KOPT-K1 (cell line): ENCODE data around the gene CNNM2.

Experiments used
- H3K27ac ChIP-seq: fragments of 200-600 bp; sonication (generic); 2 replicates; pipeline ENCODE4 v1.5.1; 2016; ENCODE audit warnings: antibody characterized with exemption, mild to moderate bottlenecking, low read depth, low read length; ENCODE audit not compliant: poor library complexity, severe bottlenecking
- H3K36me3 ChIP-seq: fragments of 200-600 bp; sonication (generic); 2 replicates; pipeline ENCODE4 v1.5.1; 2017; ENCODE audit warnings: antibody characterized with exemption, mild to moderate bottlenecking, low read length, moderate library complexity; ENCODE audit not compliant: insufficient read depth
- H3K9me3 ChIP-seq: fragments of 200-600 bp; sonication (generic); 2 replicates; pipeline ENCODE4 v1.5.1; 2017; ENCODE audit warnings: antibody characterized with exemption, low read length, mild to moderate bottlenecking; ENCODE audit not compliant: insufficient read depth, poor library complexity, severe bottlenecking

The CNNM2 gene

GRCh38 chr10:103019425-103019824, 101.3 kb downstream of the CNNM2 start:
- H3K9me3 ChIP-seq: no peaks in the 10 kb centered on the region

GRCh38 chr10:103021150-103021899, 103.2 kb downstream of the CNNM2 start:
- no peaks in the 10 kb centered on the region for H3K36me3 ChIP-seq
- no peak overlapping the region for H3K27ac ChIP-seq
- no peaks in the 10 kb centered on the region for H3K9me3 ChIP-seq

More at GRCh38 chr10:103019425-103019824, 101.3 kb downstream of the CNNM2 start:
- Histone ChIP-seq H3K27ac (no peak overlapping the region), H3K36me3 (no peaks in the 10 kb centered on the region)

GRCh38 chr10:103021900-103022293, 103.8 kb downstream of the CNNM2 start:
- Histone ChIP-seq H3K27ac (no peak overlapping the region), H3K9me3 (no peaks in the 10 kb centered on the region), H3K36me3 (no peaks in the 10 kb centered on the region)

- Histone ChIP-seq H3K9me3 (no peaks in the 10 kb centered on the region), H3K36me3 (no peaks in the 10 kb centered on the region), H3K27ac (no peak overlapping the region)
Observed at GRCh38 chr10:103025696-103026095, 107.6 kb downstream of the CNNM2 start.

- Histone ChIP-seq H3K27ac (no peak overlapping the region), H3K9me3 (no peaks in the 10 kb centered on the region), H3K36me3 (no peaks in the 10 kb centered on the region)
Observed at GRCh38 chr10:103038570-103038969, 120.5 kb downstream of the CNNM2 start.

- H3K27ac ChIP-seq: no peak overlapping the region
Observed at GRCh38 chr10:103040418-103040817, 122.3 kb downstream of the CNNM2 start.

GRCh38 chr10:103041391-103041790, 123.3 kb downstream of the CNNM2 start:
- no peak overlapping the region for H3K27ac ChIP-seq
- H3K9me3 ChIP-seq: no peaks in the 10 kb centered on the region
- no peaks in the 10 kb centered on the region for H3K36me3 ChIP-seq

More at GRCh38 chr10:103040418-103040817, 122.3 kb downstream of the CNNM2 start:
- Histone ChIP-seq H3K36me3 (no peaks in the 10 kb centered on the region), H3K9me3 (no peaks in the 10 kb centered on the region)

- Histone ChIP-seq H3K9me3 (no peaks in the 10 kb centered on the region), H3K27ac (no peak overlapping the region), H3K36me3 (no peaks in the 10 kb centered on the region)
Observed at GRCh38 chr10:103042129-103042528, 124.0 kb downstream of the CNNM2 start.

- Histone ChIP-seq H3K27ac (no peak overlapping the region), H3K36me3 (no peaks in the 10 kb centered on the region), H3K9me3 (no peaks in the 10 kb centered on the region)
Observed at GRCh38 chr10:103042908-103043307, 124.8 kb downstream of the CNNM2 start.

GRCh38 chr10:103044942-103045489, 126.9 kb downstream of the CNNM2 start:
- H3K27ac ChIP-seq: no peak overlapping the region
- H3K9me3 ChIP-seq: no peaks in the 10 kb centered on the region
- no peaks in the 10 kb centered on the region for H3K36me3 ChIP-seq

- Histone ChIP-seq H3K36me3 (no peaks in the 10 kb centered on the region), H3K27ac (no peak overlapping the region), H3K9me3 (no peaks in the 10 kb centered on the region)
Observed at GRCh38 chr10:103045961-103046360, 127.9 kb downstream of the CNNM2 start.

- Histone ChIP-seq H3K27ac (no peak overlapping the region), H3K9me3 (no peaks in the 10 kb centered on the region), H3K36me3 (no peaks in the 10 kb centered on the region)
Observed at GRCh38 chr10:103047381-103047780, 129.3 kb downstream of the CNNM2 start.

GRCh38 chr10:103049237-103049636, 131.1 kb downstream of the CNNM2 start:
- Histone ChIP-seq H3K9me3 (no peaks in the 10 kb centered on the region), H3K36me3 (no peaks in the 10 kb centered on the region)

GRCh38 chr10:103053659-103054581, 135.8 kb downstream of the CNNM2 start:
- Histone ChIP-seq H3K9me3 (no peaks in the 10 kb centered on the region), H3K36me3 (no peaks in the 10 kb centered on the region), H3K27ac (peak overlapping the region; percentile 64)

More at GRCh38 chr10:103049237-103049636, 131.1 kb downstream of the CNNM2 start:
- no peak overlapping the region for H3K27ac ChIP-seq

GRCh38 chr10:103054621-103055020, 136.5 kb downstream of the CNNM2 start:
- peak overlapping the region; percentile 64 for H3K27ac ChIP-seq
- H3K9me3 ChIP-seq: no peaks in the 10 kb centered on the region
- no peaks in the 10 kb centered on the region for H3K36me3 ChIP-seq
